HG03558 (cell line): ENCODE data around the gene FARS2.
"Not testable (repeated sequence)": the region's sequence is repeated elsewhere in the genome, so short reads cannot be mapped to it uniquely, and the experiment has no call there.

Source experiments
- ATAC-seq: cut with Tn5 transposase; IDR thresholded peaks from one replicate; pipeline ENCODE4 v1.9.1; 2021; ENCODE audit warnings: moderate number of reproducible peaks; ENCODE audit not compliant: unreplicated experiment; ENCODE audit errors: extremely low read depth

FARS2 gene

GRCh38 chr6:5699064-5699463 lies 437.8 kb downstream of the FARS2 start:
- ATAC-seq: not testable (repeated sequence)

GRCh38 chr6:5701174-5701573 lies 439.9 kb downstream of the FARS2 start:
- ATAC-seq: no peak

GRCh38 chr6:5704708-5705107 lies 443.4 kb downstream of the FARS2 start:
- ATAC-seq: no peak

GRCh38 chr6:5705252-5705651 lies 443.9 kb downstream of the FARS2 start:
- no peak for ATAC-seq

GRCh38 chr6:5706124-5707033 lies 445.1 kb downstream of the FARS2 start:
- ATAC-seq: no peak

- ATAC-seq: no peak
Measured at GRCh38 chr6:5707281-5708045, 446.1 kb downstream of the FARS2 start.

- ATAC-seq: no peak
Measured at GRCh38 chr6:5710516-5710915, 449.2 kb downstream of the FARS2 start.

GRCh38 chr6:5710936-5711335 lies 449.6 kb downstream of the FARS2 start:
- ATAC-seq: no peak

GRCh38 chr6:5712349-5713215 lies 451.3 kb downstream of the FARS2 start:
- no peak for ATAC-seq

- ATAC-seq: no peak
Measured at GRCh38 chr6:5713519-5713918, 452.2 kb downstream of the FARS2 start.

GRCh38 chr6:5718231-5718947 lies 457.1 kb downstream of the FARS2 start:
- ATAC-seq: no peak

GRCh38 chr6:5723841-5724691 lies 462.8 kb downstream of the FARS2 start:
- peak; percentile 91 for ATAC-seq

GRCh38 chr6:5724911-5725310 lies 463.6 kb downstream of the FARS2 start:
- ATAC-seq: no peak

- ATAC-seq: no peak
Measured at GRCh38 chr6:5726976-5727718, 465.8 kb downstream of the FARS2 start.

- ATAC-seq: no peak
Measured at GRCh38 chr6:5728351-5729079, 467.2 kb downstream of the FARS2 start.

GRCh38 chr6:5729080-5729434 lies 467.7 kb downstream of the FARS2 start:
- ATAC-seq: no peak

- ATAC-seq: no peak
Measured at GRCh38 chr6:5729813-5730517, 468.7 kb downstream of the FARS2 start.
